Mesenteric fat pad (tissue), 1 donor: ENCODE data around the gene C3orf20. TPM values are rescaled to one million over a fixed set of nuclear protein-coding genes. Genes with fewer than 3 reads are reported as not detected.
"Not testable (repeated sequence)": the region's sequence is repeated elsewhere in the genome, so short reads cannot be mapped to it uniquely, and the experiment has no call there.

ENCODE experiments used
- DNase-seq: peaks from one replicate; pipeline ENCODE4 v3.0.0-alpha.2; 2020; ENCODE audit warnings: low spot score
- total RNA-seq: library from RNA; stranded (reverse); fragmentation: NEBNext Ultra II Directional; extraction: Animal tissue kit (Norgen Biotek cat#: 25700); gene quantifications from one replicate; pipeline ENCODE4 v1.2.1, GENCODE V29; 2021
- donor health status: DM: yes; HTN: yes; CAD: no.

The C3orf20 gene
- total RNA-seq, 1 donor from 2014 or later = 0.16 TPM

- DNase-seq = no peak
These were observed 118.9 kb downstream of the C3orf20 start for GRCh38 chr3:14793858-14794234.

GRCh38 chr3:14794435-14794834 is 119.5 kb downstream of the C3orf20 start:
- no peak for DNase-seq

- peak; percentile 47 for DNase-seq
These were observed 121.1 kb downstream of the C3orf20 start for GRCh38 chr3:14795996-14796395.

- peak; percentile 62 for DNase-seq
These were observed 121.6 kb downstream of the C3orf20 start for GRCh38 chr3:14796403-14797077.

- DNase-seq = peak; percentile 74
These were observed 122.8 kb downstream of the C3orf20 start for GRCh38 chr3:14797731-14798130.

GRCh38 chr3:14798231-14798630 is 123.3 kb downstream of the C3orf20 start:
- peak; percentile 86 for DNase-seq

GRCh38 chr3:14799146-14799545 is 124.2 kb downstream of the C3orf20 start:
- peak; percentile 1 for DNase-seq

- DNase-seq = peak; percentile 62
These were observed 126.1 kb downstream of the C3orf20 start for GRCh38 chr3:14801031-14801430.

GRCh38 chr3:14801668-14802380 is 126.9 kb downstream of the C3orf20 start:
- DNase-seq = peak; percentile 76

GRCh38 chr3:14802381-14802731 is 127.4 kb downstream of the C3orf20 start:
- peak; percentile 72 for DNase-seq

GRCh38 chr3:14803101-14803980 is 128.4 kb downstream of the C3orf20 start:
- peak; percentile 90 for DNase-seq

- DNase-seq = no peak
These were observed 129.3 kb downstream of the C3orf20 start for GRCh38 chr3:14803981-14804834.

- no peak for DNase-seq
These were observed 130.2 kb downstream of the C3orf20 start for GRCh38 chr3:14804835-14805780.

GRCh38 chr3:14805961-14806537 is 131.1 kb downstream of the C3orf20 start:
- DNase-seq = no peak

- no peak for DNase-seq
These were observed 131.8 kb downstream of the C3orf20 start for GRCh38 chr3:14806641-14807263.

GRCh38 chr3:14808025-14808424 is 133.1 kb downstream of the C3orf20 start:
- DNase-seq = no peak

- DNase-seq = no peak
These were observed 133.7 kb downstream of the C3orf20 start for GRCh38 chr3:14808502-14809266.

GRCh38 chr3:14809611-14810010 is 134.7 kb downstream of the C3orf20 start:
- DNase-seq = not testable (repeated sequence)
